ENCODE data around the gene CMPK1.

GRCh38 chr1:47378147-47378546, 44.6 kb downstream of the CMPK1 start:
- TF ChIP-seq POLR2A (IDR thresholded peaks at IDR 0.05) (no peak), CTCF (IDR thresholded peaks at IDR 0.05) (no peak)
